Measurements from ENCODE around the gene PKDREJ.

DNA sequence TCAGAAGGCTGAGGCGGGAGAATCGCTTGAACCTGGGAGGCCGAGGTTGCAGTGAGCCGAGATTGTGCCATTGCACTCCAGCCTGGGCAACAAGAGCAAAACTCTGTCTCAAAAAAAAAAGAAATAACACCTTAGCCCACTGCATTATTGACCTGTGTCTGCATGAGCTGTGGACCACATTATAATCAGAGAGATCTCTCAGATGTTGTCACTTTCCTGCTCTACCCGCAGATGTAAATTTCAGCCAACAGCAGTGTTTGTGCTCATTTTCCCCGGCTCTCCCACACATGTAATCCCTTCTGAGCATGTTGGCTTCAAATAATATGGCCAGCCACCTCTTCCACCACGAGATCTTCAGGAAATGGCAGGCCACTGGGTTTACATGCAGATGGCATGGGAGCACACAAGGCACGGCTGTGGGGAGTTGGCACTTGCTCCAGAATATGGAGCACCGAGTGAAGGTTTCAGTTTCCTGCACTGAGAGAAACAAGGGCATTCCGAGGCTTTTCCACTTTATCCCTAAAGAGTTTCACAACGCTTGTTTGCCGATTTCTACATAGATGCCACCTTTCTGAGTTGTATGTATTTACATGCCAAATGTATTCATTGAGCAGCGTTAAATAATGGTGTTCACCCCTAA lies 32.8 kb downstream of the PKDREJ start:
- TF ChIP-seq POLR2AphosphoS5 (IDR thresholded peaks at IDR 0.05) = no peak
- TF ChIP-seq POLR2A (IDR thresholded peaks at IDR 0.05) = no peak
- TF ChIP-seq, protein P1, sequence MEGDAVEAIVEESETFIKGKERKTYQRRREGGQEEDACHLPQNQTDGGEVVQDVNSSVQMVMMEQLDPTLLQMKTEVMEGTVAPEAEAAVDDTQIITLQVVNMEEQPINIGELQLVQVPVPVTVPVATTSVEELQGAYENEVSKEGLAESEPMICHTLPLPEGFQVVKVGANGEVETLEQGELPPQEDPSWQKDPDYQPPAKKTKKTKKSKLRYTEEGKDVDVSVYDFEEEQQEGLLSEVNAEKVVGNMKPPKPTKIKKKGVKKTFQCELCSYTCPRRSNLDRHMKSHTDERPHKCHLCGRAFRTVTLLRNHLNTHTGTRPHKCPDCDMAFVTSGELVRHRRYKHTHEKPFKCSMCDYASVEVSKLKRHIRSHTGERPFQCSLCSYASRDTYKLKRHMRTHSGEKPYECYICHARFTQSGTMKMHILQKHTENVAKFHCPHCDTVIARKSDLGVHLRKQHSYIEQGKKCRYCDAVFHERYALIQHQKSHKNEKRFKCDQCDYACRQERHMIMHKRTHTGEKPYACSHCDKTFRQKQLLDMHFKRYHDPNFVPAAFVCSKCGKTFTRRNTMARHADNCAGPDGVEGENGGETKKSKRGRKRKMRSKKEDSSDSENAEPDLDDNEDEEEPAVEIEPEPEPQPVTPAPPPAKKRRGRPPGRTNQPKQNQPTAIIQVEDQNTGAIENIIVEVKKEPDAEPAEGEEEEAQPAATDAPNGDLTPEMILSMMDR (IDR thresholded peaks at IDR 0.05) = no peak
- TF ChIP-seq EP300 (IDR thresholded peaks at IDR 0.05) = no peak

Measured in upper lobe of left lung (tissue), 4 donors.